ENCODE measurements around the gene TTF2.

The TTF2 gene

DNA sequence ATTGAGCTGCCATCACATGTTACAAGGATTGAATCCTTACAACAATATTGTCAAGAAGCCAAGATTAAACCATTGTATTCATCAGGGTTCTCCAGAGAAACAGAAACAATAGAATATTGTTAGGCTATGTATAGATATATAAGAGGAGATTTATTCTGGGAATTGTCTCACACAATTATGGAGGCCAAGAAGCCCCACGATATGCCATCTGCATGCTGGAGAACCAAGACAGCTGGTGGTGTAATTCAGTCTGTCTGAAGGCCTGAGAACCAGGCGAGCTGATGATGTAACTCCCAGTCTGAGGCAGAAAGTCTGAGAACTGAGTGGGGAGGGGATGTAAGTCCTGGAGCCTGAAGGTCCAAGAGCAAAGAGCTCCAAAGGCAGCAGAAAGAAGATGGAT lies 14.5 kb upstream of the TTF2 start:
- DNase-seq (ENCODE audit: low read depth in 2 of 3, low spot score in 2 of 3): no peak

DNA sequence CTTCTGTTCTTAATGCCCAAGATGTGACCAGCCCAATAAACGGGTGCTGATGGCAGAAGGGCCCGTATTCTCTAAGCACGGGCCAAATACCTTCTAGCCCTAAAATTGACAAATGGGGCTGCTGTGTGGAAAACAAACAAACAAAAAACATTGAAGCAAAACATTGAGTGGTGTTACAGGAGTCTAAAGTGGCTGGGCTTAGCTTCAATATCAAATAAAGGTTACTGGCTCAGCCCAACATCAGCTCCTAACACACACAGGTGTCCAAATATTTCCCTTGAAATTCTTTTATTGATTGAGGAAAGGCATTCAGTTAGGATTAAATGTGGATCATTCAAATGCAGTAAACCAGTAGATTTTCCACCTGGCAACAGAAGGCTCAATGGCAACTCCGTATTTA lies 13.3 kb upstream of the TTF2 start:
- no peak for DNase-seq (ENCODE audit: low read depth in 2 of 3, low spot score in 2 of 3)

DNA sequence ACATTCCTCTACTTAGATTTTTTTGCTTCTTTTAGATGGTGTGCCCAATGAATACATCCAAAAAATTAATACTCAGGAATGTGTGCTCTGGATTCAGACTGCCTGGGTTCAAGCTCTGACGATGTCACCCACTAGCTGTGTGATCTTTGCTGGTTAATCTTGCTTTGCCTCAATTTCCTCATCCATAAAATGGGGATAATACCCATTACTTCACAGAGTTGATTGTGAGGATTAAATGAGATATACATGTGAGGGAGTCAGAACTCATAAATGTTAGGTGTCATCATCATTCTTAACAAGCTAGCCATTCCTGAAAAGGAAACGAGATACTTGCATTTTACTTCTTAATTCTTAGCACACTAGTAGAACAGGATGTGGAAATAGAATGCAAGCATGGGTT lies 12.9 kb upstream of the TTF2 start:
- DNase-seq (ENCODE audit: low read depth in 2 of 3, low spot score in 2 of 3): no peak

DNA sequence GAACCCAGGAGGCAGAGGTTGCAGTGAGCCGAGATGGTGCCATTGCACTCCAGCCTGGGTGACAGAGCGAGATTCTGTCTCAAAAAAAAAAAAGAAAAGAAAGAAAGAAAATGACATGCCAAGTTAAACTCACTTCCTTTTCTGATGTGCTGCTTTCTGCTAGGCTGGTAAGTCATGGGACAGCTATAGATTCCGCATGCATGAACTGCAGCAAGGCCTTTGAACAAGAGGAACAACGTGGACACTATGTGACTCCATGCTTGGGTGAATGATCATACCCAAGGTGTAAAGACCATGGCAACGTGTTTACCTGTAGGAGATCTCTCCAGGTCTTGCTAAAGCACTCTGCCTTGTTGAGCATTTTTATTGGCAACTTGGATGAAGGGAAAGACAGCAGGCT lies 10.3 kb upstream of the TTF2 start:
- no peak for DNase-seq (ENCODE audit: low read depth in 2 of 3, low spot score in 2 of 3)

DNA sequence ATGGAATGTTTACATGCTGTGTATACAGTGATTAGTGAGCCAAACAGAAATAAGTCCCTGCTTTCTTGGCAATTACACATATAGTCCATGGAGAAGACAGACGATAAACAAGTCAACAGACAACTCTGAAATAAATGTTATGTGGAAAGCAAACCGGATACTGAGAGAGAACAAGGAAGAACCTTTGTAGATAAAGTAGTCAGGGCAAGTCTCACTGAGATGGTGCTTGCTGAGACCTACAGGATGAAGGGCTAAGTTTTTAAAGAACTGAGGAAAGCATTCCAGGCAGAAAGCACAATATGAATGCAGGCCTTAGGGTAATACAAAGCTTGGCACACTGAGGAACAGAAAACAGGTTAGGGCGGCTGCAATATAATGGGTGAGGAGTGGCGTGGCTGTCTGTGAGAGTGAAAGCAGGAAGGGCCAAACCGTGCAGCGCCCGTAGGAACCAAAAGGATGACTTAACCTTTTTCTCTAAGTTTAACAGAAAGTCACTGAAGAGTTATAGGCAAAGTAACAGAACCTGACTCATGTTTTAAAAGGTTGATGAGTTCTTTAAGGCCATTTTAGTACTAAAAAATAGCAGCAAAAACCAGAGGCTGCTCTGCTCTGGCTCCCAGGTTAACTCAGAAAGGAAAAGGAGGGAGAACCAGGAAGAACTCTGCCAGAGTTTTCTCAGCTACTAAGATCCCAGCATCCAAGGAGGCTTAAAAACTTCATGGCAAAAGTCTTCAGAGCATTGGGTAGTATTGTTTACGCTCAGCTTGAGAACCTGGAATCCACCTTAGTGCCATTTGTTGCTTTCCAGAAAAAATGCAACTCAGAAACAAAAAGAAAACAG lies 8.7 kb upstream of the TTF2 start:
- DNase-seq (ENCODE audit: low read depth in 2 of 3, low spot score in 2 of 3): no peak

DNA sequence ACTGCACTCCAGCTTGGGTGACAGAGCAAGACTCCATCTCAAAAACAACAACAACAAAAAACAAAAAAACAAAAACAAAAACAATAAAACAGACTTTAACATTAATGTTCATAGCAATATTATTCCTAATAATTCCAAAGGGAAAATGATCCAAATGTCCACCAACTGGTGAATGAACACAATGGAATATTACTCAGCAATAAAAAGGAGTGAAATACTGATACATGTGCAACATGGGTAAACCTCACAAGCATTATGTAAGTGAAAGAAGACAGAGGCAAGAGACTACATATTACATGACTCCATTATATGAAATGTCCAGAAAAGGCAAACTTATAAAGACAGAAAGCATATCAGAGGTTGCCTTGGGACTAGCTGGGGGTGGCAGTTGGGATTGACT lies 6.1 kb upstream of the TTF2 start:
- DNase-seq (ENCODE audit: low read depth in 2 of 3, low spot score in 2 of 3): no peak

DNA sequence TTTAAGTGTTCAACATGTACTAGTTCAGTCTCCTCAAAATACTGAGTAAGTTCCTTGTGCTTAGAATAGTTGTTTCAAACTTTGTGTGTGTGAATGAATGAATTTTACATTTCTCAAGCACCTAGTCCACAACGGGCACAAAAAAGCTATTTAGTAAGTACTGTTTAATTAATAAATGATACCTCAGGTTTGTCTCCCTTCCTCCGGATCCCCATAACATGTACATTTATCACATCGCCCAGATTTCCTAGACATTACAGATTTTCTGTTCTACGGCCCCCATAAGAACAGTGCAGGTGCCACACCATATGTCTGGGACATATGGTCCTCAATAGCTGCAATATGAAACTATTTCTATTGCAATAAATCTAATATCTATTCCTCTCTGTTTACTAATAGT lies 1.3 kb upstream of the TTF2 start:
- no peak for DNase-seq (ENCODE audit: low read depth in 2 of 3, low spot score in 2 of 3)

DNA sequence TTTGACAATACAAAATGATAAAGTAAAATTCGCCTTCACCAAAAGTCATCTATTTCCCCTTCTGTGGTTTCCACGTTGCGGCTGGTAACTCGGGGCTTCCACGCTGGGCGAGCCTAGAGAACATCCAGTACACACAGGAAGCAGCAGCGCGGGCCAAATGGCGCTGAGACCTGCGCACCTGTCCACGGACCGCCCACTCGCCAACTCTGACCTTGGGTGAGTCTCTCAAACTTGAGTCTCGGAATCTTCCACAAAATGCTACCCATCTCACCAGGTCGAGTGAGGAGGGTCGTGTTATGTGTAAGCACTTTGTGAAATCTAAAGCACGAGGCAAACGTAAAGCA lies 820 bp upstream of the TTF2 start:
- DNase-seq (ENCODE audit: low read depth in 2 of 3, low spot score in 2 of 3): peak; percentile 48 to 63 (median 62)

DNA sequence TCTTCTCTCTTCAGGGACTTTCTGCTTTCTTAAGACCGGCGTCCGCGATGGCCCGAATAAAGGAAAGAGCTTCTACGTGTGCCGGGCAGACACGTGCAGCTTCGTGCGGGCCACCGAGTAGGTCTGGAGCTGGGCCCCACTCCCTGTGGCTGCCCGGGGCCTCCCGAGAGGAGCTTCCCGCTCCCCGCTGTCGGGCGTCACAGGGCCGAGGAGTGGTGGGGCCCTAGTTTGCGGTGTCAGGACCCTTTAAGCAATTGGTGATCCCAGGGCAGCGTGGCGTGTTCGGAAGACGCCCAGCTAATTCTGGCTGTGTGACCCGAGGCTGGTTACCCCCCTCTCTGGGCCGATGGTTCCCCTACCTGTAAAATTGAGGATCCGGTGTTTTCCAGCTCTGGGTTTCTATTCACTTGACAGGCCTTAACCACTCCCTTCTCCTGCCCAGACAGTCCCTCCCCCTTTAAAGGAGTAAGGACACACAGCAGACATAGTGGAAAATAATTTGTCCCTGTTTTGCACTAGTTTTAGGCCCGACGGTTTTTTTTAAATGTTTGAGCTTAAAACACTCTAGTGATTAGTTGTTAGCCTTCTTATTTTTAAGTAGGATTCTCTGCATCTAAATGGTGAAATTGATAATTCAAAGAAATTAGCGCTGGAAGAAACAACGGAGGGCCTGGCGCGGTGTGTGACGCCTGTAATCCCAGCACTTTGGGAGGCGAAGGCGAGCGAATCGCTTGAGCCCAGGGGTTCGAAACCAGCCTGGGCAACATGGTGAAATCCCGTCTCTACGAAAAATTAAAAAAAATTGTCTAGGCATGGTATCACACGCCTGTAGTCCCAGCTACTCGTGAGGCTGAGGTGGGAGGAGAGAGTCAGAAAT lies 553 bp downstream of the TTF2 start:
- no peak for DNase-seq (ENCODE audit: low read depth in 2 of 3, low spot score in 2 of 3)

DNA sequence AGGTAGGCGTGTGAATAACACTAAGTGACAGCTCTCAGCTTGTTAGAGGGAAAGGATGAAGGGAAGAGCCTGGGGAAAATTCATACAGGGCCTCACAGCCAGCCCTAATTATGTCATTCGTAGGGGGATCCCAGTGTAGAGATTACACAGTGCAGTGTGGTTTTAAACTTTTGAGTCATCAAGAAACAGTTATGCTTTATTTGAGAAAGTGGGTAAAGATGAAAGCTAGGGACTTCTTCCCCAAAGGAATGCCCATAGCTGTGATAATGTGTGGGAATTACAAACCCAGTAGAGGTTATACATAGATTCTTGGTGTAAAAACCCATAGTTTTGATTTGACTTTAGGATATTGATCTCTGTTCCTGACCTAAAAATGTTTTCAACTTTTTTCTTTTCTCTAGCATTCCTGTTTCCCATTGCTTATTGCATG lies 1.9 kb downstream of the TTF2 start:
- DNase-seq (ENCODE audit: low read depth in 2 of 3, low spot score in 2 of 3): no peak

DNA sequence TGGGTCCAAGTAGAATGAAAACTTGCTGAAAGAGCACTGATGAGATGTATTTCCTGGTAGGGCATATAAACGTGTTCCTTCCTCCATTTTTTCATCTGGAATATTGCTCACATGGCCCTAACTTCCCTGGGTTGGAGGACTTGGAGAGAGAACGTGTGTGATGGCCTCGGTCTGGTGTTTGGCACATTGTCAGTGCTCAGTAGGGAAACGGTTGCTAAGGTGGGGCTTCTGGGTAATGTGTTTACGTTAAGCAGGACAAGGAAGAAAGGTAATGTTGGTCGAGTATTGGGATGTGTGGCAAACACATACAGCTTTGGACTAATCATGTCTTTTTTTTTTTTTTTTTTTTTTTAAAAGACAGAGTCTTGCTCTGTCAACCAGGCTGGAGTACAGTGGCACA lies 6.2 kb downstream of the TTF2 start:
- DNase-seq (ENCODE audit: low read depth in 2 of 3, low spot score in 2 of 3): no peak

DNA sequence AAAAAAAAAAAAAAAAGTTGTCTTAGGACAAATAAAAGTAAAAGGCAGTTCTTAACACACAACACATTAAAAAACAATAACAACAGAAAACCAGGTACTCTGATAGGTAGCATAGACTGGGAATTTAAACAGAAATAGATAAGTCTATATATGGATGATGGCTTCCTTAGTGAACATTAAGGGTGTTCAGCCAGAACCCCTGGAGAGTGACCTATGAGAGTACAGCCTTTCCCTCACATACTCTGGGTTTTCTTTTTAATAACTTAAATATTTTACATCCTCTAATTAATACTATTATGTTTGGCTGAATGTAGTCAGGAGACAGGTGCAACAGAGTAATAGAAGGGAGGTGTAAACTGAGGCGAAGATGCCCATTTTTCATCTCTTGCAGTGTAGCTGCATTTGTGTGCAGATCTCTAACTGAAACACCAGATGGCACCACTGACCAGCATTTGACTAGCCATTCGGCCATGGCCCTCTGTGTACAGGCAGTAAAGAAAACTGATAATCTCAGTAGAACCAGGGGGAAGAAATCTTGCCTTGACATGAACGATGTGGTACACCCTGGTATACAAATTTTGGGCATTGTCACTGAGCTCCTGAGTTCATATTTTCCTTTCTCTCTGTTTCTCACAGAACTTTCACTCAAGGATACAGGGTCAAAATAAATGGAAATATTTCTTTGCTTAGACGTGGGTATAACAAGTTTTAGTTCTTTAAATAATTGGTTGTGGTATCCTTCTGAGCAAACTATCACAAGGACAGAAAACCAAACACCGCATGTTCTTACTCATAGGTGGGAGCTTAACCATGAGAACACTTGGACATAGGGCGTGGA lies 7.6 kb downstream of the TTF2 start:
- DNase-seq (ENCODE audit: low read depth in 2 of 3, low spot score in 2 of 3): no peak

DNA sequence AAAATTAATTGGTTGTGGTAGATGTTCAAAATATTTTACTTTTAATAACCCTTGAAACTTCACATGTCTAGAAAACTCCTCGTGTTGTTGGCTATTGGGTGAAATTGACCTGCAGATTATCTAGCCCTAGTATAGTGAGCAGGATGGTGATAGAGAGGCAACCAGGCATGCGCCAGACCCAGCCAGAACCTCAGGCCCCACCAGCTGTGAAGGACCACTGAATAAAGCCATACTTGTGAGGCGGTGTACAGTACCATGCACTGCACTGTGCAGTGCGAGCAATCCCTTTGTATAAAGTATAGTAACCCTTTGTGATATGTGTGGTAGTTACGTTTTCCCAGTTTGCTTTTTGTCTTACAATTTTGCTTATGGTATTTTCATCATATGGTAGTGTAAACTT lies 8.5 kb downstream of the TTF2 start:
- no peak for DNase-seq (ENCODE audit: low read depth in 2 of 3, low spot score in 2 of 3)

DNA sequence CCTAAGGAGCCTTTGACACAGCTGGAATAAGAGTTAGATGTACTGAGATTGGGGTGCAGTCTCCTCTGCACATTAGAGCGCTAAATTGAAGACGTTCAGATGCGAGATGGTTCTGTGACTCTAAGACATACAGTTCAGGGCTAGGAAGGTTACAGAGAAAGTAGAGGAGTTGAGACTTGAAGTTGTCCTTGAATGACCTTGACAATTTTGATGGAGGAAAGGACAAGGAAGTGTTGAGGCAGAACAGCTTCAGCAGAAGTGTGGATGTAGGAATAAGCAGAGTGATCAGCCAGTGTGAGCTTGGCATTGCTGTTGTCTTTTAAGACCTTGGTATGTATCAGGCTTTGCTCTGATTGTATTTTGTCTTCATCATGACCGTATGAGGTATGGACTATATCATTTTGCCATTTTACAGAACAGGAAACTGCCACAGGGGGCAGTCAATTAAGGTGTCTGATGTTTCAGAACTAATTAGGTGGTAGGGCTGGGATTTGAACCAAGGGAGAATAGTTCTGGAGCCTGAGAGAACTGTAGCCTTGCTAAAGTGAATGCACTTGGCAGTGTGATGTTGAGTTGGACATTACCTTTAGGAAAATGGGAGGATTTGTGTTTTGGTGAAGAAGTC lies 9.2 kb downstream of the TTF2 start:
- no peak for DNase-seq (ENCODE audit: low read depth in 2 of 3, low spot score in 2 of 3)

DNA sequence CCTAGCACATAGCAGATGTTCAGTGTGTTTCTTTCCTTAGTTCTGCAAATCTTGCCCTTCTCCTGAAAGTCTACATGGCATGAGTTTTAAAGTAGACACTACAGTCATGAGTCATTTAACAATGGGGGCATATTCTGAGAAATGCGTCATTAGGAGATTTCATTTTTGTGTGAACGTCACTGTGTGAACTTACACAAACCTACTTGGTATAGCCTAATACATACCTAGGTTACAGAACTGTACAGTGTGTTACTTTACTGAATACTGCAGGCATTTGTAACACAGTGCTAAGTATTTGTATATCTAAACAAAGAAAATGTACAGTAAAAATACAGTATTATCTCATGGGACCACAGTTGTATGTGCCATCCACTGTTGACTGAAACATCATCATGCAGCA lies 10.0 kb downstream of the TTF2 start:
- DNase-seq (ENCODE audit: low read depth in 2 of 3, low spot score in 2 of 3): no peak

DNA sequence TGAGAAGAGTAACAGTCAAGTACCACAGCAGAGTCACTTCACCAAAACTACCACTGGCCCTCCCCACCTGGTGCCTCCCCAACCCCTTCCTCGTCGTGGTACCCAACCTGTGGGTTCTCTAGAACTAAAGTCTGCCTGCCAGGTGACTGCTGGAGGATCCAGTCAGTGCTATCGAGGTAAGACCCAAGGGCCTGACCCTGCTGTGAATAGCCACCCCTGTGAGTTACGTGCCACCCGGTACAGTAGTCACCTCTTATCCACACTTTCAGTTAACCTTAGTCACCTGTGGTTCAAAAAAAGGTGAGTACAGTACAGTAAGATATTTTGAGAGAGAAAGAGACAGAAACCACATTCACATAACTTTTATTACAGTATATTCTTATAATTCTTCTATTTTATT lies 16.5 kb downstream of the TTF2 start:
- no peak for DNase-seq (ENCODE audit: low read depth in 2 of 3, low spot score in 2 of 3)

DNA sequence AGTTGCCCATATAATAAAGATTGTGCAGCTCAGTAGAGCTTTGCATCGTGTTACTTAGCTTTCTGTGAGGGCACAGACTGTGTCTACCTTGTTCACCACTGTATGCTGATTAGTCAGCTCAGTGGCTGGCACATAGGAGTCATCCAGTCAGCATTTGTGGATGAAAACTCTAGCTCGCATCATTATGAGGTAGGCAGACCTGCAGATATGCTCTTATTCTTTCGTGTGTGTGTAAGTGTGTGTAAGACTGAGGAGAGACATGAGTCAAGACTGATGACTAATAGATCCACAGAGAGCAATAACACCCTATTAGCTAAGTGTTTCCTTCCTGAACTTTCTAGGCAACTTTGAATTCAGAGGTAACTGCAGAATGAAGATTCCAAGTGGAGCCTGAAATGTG lies 17.1 kb downstream of the TTF2 start:
- DNase-seq (ENCODE audit: low read depth in 2 of 3, low spot score in 2 of 3): no peak

DNA sequence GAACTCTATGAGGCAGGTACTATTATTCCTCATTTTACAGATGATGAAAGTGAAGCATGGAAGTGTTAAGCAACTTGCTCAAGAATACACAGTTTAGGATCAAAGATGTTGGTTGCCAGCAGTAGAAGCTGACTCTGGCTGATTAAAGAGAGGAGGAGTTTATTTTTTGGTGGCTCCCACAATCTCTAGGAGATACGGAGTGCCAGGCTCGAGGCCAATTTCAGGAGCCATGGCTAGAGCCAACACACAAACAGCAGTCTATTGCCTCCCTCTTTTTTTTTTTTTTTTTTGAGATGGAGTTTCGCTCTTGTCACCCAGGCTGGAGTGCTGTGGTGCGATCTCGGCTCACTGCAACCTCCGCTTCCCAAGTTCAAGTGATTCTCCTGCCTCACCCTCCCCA lies 19.6 kb downstream of the TTF2 start:
- no peak for DNase-seq (ENCODE audit: low read depth in 2 of 3, low spot score in 2 of 3)

DNA sequence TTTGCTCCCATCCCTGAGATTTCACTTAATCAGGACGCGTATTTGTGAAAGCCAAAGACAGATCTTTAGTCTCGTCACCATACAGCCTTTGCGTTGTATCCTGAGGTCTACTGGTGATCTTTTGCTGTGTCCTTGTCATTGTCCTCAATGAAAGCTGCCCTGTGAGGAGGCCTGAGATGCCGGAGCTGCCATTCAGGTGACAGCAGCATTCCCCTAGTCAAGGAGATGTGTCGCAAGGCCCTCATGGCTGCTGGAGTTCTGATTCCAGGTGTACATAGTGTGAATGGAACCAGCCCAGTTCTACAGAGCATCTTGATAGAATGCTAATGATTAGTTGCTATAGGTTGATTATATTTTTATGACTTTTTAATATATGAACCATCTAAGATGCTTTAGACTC lies 24.1 kb downstream of the TTF2 start:
- no peak for DNase-seq (ENCODE audit: low read depth in 2 of 3, low spot score in 2 of 3)

DNA sequence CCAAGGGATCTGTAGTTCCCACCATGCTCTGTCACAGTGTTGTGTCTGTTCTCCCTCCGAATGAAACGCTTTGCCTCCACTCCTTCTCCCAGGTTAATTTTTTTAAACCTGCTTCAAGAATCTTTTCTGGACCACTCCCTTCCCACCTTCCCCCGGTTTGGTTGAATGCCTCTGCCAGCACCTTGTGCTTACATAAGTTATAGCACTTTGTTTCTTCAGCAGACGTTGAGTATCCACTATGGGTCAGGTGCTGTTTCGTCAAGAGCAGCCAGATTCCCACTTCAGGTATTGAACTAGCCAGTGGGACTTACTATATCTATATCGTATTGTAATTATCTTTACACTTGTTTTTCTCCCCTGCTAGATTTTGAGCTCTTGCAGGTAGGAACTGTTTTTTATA lies 27.6 kb downstream of the TTF2 start:
- DNase-seq (ENCODE audit: low read depth in 2 of 3, low spot score in 2 of 3): no peak

DNA sequence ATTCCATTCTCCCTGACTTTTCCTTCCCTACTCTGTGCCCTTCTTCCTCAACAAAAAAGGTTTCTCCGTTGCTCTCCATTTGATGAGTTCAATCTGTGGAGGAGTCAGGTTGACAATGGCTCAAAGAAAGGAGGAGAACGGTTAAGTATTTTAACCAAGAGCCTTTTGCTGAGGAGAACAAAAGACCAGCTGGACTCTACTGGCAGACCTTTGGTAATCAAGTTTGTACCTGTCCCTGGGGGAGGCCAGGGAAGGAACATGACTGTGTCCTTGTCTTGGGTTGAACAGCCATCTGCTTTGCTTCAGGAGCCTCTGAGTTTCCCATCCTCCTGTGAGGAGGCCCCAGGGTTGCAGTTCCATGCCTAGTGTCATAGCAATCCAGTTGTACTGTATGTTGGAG lies 29.9 kb downstream of the TTF2 start:
- DNase-seq (ENCODE audit: low read depth in 2 of 3, low spot score in 2 of 3): no peak

All from activated CD8-positive, alpha-beta memory T cell treated with anti-CD3 and anti-CD28 coated beads for 48 hours (primary cell).